GM18858 (cell line): Measurements from ENCODE around the gene KHNYN.

ENCODE experiments used
- ATAC-seq: cut with Tn5 transposase; IDR thresholded peaks from one replicate; pipeline ENCODE4 v1.9.1; 2021; ENCODE audit not compliant: unreplicated experiment

Gene KHNYN

GRCh38 chr14:24399999-24400718, 29.6 kb upstream of the KHNYN start:
- ATAC-seq, result no peak

GRCh38 chr14:24401810-24402702, 27.7 kb upstream of the KHNYN start:
- no peak for ATAC-seq

- ATAC-seq, result no peak
Observed at GRCh38 chr14:24403294-24403998, 26.3 kb upstream of the KHNYN start.

GRCh38 chr14:24404814-24405213, 24.9 kb upstream of the KHNYN start:
- ATAC-seq, result no peak

- no peak for ATAC-seq
Observed at GRCh38 chr14:24406416-24406815, 23.3 kb upstream of the KHNYN start.

GRCh38 chr14:24407608-24408325, 22.0 kb upstream of the KHNYN start:
- ATAC-seq, result no peak

GRCh38 chr14:24408764-24409163, 21.0 kb upstream of the KHNYN start:
- ATAC-seq, result no peak

- ATAC-seq, result no peak
Observed at GRCh38 chr14:24409192-24409591, 20.6 kb upstream of the KHNYN start.

- no peak for ATAC-seq
Observed at GRCh38 chr14:24409956-24410355, 19.8 kb upstream of the KHNYN start.

GRCh38 chr14:24411443-24412389, 18.0 kb upstream of the KHNYN start:
- ATAC-seq, result no peak

- ATAC-seq, result no peak
Observed at GRCh38 chr14:24414077-24414476, 15.7 kb upstream of the KHNYN start.

- ATAC-seq, result no peak
Observed at GRCh38 chr14:24414732-24415420, 14.9 kb upstream of the KHNYN start.

GRCh38 chr14:24415421-24416253, 14.1 kb upstream of the KHNYN start:
- ATAC-seq, result no peak

GRCh38 chr14:24416254-24416931, 13.4 kb upstream of the KHNYN start:
- no peak for ATAC-seq

- ATAC-seq, result no peak
Observed at GRCh38 chr14:24416932-24417619, 12.7 kb upstream of the KHNYN start.

GRCh38 chr14:24417832-24418491, 11.8 kb upstream of the KHNYN start:
- ATAC-seq, result no peak

GRCh38 chr14:24418492-24418873, 11.3 kb upstream of the KHNYN start:
- no peak for ATAC-seq
